ENCODE measurements around the gene HMGCS2.
"Not testable (repeated sequence)": the region's sequence is repeated elsewhere in the genome, so short reads cannot be mapped to it uniquely, and the experiment has no call there.

HMGCS2 gene

GRCh38 chr1:119787776-119788175 lies 19.1 kb upstream of the HMGCS2 start:
- DNase-seq (ENCODE audit: low spot score), result no peak

DNA sequence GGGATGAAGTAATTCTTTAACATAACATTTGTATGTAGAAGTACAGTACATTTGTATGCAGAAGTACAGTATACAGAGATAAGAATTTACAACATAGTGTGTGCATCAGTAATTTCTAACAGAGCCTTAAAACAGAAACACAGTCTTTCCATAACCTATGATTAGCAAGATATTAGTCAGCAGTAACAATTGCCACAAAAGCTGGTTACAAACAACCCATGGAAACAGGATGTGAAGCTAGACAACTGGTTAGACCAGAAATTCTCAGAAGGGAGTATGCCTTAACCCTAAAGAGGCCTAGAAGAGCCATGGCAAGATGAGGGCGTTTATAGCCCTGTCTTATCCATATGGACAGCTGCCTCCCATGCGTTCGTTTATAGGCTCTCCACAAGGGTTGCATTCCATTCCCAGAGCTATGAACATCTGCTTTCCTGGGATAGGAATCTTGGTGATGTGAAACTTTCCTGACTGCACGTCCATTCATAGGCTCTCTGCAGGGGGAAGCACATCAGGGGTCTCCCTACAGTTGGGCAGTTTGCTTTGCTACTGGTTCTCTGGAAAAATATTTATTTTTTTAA lies 17.9 kb upstream of the HMGCS2 start:
- not testable (repeated sequence) for DNase-seq (ENCODE audit: low spot score)

GRCh38 chr1:119786046-119786445 lies 17.3 kb upstream of the HMGCS2 start:
- DNase-seq (ENCODE audit: low spot score), result not testable (repeated sequence)

GRCh38 chr1:119784191-119784781 lies 15.6 kb upstream of the HMGCS2 start:
- DNase-seq (ENCODE audit: low spot score), result no peak

DNA sequence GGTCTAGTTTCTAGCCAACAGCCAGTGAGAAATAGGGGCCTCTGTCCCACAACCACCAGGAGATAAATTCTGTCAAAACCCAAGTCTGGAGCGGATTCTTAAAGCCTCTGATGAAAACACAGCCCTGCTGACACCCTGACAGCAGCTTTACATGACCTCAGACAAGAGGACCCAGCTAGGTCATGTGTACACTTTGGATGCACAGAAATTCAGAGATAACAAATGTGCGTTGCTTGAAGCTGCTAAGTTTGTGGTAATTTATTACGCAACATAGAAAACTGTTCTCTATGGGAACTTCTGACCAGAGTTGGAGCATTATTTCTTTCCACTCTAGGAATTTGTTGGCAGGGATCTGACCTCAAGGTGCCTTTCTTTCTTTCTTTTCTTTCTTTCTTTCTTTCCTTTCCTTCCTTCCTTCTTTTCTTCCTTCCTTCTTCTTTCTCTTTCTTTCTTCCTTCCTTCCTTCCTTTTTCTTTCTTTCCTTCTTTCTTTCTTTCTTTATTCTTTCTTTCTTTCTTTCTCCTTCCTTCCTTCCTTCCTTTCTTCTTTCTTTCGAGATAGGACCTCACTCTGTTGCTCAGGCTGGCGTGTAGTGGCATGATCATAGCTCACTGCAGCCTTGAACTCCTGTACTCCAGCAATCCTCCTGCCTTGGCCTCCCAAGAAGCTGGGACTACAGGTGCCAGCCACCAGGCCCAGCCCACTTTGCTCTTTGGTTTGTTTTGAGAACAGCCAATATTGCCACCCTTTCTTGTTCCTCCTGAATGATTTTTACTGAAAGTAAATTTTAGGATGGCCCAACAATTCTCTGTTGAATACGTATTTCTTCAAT lies 14.9 kb upstream of the HMGCS2 start:
- DNase-seq (ENCODE audit: low spot score), result no peak

DNA sequence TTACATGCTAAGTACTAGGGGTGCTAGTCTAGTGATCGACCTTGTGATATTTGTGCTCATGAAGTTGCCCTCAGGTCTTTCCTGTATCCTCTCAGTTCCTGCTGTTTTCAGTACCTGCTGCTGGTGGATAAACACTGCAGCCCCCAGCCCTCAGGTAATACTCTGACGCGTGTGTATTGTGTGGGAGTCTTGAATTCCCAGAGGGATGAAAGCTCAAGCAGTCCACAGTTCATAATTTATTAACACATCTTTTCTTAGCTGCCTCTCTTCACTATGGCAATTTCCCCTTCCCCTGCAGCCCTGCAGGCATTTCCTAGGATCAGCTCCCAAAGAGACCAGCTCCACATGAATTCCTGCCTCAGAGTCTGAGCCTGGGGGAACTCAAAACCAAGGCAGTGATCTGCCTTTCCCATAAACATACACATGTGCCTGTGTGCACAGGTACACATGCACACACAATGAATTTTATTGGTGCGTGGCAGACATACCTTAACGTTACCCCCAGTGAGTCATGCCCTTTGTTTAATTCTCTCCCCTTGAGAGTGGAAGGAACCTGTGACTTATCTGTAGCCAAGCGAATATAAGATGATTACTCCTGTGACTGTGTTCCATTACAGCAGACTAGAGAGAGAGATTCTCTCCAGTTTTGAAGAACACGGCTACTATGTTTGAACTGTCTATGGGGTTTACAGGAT lies 14.1 kb upstream of the HMGCS2 start:
- DNase-seq (ENCODE audit: low spot score), result no peak

DNA sequence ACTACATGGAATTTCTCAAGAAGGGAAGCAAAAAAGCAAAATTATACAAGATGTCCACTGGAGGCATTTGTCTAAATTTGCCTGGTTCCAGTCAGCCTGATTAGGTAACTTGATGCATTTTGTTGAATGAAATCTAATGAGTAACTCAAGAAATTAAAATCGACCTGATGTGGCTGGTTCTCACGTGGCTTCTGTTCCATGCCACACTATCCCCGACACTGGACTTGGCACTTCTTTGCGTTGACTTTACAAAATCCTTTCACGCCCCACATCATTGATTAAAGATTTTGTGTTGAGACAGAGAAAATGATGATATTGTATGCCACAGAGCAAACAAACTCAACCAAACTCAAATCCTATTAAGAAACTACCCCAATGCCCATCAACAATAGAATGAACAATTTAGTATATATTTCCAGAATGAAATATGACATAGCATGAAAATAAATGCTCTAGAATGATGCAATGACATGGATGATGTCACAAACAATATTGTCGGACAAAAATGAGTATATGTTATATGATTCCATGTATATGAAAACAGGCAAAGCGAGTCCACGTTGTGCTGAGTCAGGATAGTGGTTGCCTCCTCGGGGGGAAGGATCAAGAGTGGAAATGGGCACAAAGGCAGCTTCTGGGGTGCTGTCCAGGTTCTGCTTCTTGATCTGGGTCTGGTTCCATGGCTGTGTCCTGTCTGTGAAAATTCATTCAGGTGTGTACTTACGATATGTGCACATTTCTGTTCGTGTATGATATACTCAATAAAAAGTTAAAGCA lies 12.9 kb upstream of the HMGCS2 start:
- DNase-seq (ENCODE audit: low spot score), result no peak

DNA sequence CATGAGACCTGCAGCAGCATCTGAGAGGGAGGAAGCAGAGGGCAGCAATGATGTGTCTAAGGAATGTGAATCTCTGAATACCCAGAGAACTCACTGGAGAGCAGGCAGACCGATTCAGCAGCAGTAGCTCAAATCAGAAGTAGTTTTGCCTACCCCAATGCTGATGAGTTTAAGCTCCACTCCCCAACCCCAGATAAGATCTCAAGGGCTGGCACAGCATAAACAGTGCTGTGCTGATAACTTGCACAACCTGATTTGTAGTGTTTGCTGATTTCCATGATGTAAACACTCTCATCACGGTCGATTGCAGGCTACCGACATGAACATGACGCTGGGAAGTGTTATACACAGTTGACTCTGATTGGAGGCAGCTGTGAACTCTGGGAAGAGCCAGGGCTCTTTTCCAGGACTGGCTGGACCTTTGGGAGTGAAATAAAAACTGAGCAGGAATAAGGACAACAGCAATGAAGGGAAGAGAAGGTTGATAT lies 11.2 kb upstream of the HMGCS2 start:
- no peak for DNase-seq (ENCODE audit: low spot score)

- DNase-seq (ENCODE audit: low spot score), result no peak
Observed at GRCh38 chr1:119778886-119779560, 10.3 kb upstream of the HMGCS2 start.

GRCh38 chr1:119778359-119778758 lies 9.7 kb upstream of the HMGCS2 start:
- no peak for DNase-seq (ENCODE audit: low spot score)

- no peak for DNase-seq (ENCODE audit: low spot score)
Observed at GRCh38 chr1:119774746-119775490, 6.2 kb upstream of the HMGCS2 start.

- no peak for DNase-seq (ENCODE audit: low spot score)
Observed at GRCh38 chr1:119773711-119774241, 5.1 kb upstream of the HMGCS2 start.

GRCh38 chr1:119772298-119772697 lies 3.6 kb upstream of the HMGCS2 start:
- DNase-seq (ENCODE audit: low spot score), result no peak

GRCh38 chr1:119771770-119772169 lies 3.1 kb upstream of the HMGCS2 start:
- DNase-seq (ENCODE audit: low spot score), result no peak

DNA sequence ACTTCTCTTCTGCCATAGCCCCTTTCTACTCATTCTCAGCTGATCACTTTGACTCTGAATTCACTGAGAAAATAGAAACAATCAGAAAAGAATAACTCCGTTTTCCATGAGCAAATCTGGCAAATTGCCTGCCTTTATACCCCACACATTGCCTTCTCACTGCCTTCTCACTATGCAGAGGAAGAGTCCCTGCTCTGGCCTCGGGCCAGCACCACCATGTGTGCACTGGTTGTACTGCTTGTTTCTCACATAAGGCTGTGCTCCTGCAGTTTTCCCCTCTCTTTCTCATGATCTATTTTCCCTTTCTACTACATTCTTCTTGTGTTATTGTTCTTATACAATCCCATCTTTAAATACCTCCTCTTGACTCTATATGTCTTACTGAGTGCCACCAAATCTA lies 2.3 kb upstream of the HMGCS2 start:
- no peak for DNase-seq (ENCODE audit: low spot score)

GRCh38 chr1:119767486-119767885 lies 1.2 kb downstream of the HMGCS2 start:
- no peak for DNase-seq (ENCODE audit: low spot score)

DNA sequence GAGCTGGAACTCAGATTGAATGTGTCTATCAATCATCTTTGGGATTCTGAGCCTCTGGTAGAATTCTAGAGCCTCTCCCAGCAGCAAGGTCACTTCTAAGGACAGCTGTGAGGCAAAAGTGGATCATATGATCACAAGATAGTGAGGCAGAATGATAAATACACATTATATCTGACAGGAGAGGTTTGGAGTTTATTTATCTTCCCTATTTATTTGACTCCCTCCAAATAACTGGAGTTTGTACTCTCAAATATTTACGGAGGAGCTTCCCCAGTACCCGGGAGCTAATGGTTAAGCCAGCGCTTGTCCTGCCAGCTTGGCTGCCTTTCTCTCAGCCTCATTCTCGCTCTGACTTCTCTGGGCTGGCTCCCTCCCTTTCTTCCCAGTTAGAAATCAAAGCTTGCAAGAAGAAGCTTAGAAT lies 2.3 kb downstream of the HMGCS2 start:
- no peak for DNase-seq (ENCODE audit: low spot score)

GRCh38 chr1:119764220-119764619 lies 4.5 kb downstream of the HMGCS2 start:
- no peak for DNase-seq (ENCODE audit: low spot score)

DNA sequence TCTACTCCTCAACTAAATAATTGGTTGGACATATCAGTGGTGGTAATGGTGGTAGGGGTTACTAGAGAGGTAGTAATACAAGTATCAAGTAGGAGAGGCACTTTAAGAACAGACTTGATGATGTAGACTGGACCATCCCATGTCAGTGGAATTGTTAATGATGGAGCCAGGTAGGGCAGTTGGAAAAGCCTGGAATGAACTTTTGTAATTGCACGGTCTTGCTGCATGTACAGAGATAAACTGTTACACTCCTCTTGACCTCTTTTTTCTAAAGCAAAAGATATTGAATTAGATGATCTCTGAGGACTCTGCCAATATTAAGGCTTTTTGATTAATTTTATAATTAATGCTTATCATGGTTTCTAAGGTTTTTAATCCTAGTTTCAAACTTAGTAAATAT lies 5.8 kb downstream of the HMGCS2 start:
- no peak for DNase-seq (ENCODE audit: low spot score)

DNA sequence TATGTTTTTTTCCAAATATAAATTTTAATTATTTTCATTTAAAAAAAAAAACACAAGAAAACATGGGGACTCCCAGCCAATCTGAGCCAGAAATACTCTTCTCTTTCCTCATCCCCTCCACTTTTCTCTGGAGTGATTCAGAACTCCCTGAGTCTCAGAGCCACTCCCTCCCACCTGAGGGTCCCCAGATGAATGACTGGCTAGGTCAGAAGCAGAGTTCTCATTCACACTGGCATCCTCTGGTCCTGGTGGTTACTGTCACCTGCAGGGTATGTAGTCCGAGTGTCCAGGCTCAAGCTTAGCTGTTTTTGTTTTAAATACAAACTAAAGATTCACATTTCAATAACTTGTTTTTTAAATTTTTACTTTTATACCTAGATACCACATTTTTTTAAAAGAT lies 6.3 kb downstream of the HMGCS2 start:
- DNase-seq (ENCODE audit: low spot score), result no peak
